ENCODE data around the gene CDK4. TPM values are rescaled to one million over a fixed set of nuclear protein-coding genes. Genes with fewer than 3 reads are reported as not detected.
A peak's percentile ranks its signal among the peaks of the same experiment; 100 is the strongest.

CDK4 gene
- total RNA-seq, 2 donors from 2014 or later, result 20.8 to 21.3 TPM

DNA sequence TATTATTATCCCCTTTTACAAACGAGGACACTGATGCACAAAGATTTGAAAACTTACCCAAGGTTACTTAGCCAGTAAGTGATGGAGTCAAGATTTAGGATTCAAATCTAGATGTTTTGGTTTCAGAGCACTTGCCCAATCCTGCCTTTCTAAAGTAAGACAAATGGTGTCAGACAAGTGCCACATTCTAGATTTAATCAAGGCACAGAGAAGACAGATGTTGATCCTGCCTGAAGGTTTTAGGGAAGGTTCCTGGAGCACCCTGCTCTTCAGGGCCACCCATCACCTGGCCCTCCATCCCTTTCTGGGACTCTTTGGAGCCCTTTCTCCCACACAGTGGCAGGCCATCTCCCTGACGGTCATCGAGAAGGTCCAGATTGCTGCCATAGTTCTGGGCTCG is 5.7 kb upstream of the CDK4 start:
- Mint-ChIP-seq H3K27me3 (no peaks in the 10 kb centered on the region), H3K4me3 (peak overlapping the region; percentile 15), H3K4me1 (peaks cover 47% of the 10 kb centered on the region), H3K36me3 (ENCODE audit: low read depth) (no peaks in the 10 kb centered on the region), H3K27ac (peak overlapping the region; percentile 71)
- no peak for ATAC-seq
- no peaks in the 10 kb centered on the region for H3K9me3 ChIP-seq (ENCODE audit: control insufficient read depth, low read length, poor library complexity, severe bottlenecking)
- DNase-seq, result no peak

DNA sequence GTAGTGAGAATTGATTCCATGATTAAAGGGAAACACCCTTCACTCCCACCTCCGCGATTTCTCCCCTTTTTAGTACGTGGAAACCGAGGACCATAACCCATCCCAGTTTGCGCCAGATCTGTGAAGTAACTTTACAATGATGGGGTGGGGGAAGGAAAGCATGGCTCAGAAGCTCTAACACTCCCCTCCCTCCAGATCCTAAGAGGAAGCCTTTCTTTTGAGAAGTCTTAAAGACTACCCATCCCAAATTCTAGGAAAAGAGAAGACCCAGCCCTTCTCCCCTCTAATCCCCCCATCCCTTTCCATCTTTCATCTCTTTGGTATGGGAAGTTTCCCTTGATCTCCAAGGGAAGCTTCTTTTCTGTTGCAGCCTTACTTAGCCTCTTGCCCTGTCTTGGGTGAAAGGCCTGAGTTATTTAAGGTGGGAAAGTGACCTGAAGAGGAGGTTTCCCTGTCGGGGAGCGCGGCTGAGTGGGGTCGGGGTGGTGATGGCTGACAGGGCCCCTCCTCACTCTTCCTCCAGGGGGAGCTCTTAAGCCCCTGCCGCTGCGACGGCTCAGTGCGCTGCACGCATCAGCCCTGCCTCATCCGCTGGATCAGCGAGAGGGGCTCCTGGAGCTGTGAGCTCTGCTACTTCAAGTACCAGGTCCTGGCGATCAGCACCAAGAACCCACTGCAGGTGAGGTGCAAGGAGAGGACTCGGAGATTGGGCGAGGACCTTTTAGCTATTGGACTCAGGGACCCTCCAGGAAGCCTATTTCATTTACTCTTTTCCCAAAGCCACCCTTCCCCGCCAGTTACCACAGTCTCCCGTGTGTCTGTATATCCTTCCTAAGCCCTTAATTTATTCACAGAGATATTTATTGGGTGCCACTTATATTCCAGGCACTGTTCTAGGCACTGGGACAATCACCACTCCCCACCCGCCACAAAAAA is 4.6 kb upstream of the CDK4 start:
- peaks cover 58% of the 10 kb centered on the region for H3K4me1 Mint-ChIP-seq

DNA sequence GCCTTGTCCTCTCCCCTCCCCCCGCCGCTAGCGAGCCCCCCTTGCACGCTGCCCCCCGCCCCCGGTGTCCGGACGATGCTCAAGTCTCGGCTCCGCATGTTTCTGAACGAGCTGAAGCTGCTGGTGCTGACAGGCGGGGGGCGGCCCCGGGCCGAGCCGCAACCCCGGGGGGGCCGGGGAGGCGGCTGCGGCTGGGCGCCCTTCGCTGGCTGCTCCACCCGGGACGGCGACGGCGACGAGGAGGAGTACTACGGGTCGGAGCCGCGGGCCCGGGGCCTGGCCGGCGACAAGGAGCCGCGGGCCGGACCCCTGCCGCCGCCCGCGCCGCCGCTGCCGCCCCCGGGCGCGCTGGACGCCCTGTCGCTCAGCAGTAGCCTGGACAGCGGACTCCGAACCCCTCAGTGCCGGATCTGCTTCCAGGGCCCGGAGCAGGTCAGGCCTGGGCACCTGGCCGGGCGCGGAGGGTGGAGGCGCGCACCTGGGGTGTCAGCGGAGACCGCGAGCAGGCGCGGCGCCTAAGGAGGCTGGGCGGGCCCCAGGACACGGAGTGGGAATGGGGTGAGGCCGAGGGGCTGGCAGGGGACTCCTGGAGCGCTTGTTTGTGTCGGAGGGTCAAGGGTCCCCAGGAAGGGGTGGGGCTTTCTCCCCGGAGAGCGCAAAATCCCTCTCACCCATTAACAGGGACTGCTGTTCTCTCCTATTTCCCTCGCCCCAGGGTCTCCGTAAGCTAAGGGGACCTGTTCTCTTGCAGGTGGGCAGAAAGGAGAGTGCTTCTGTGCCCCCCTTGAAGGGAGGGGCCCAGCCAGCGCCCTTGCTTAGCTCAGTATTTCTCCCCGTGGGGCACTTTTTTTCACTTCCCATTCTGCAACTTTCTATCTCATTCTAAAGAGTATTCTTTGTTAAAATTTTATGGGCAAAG is 3.6 kb upstream of the CDK4 start:
- Mint-ChIP-seq H3K4me3 (peak overlapping the region; percentile 92), H3K27me3 (no peaks in the 10 kb centered on the region), H3K4me1 (peaks cover 60% of the 10 kb centered on the region), H3K36me3 (ENCODE audit: low read depth) (no peaks in the 10 kb centered on the region), H3K27ac (peak overlapping the region; percentile 87)
- no peaks in the 10 kb centered on the region for H3K9me3 ChIP-seq (ENCODE audit: control insufficient read depth, low read length, poor library complexity, severe bottlenecking)
- peak; percentile 45 to 48 (median 48) for DNase-seq
- ATAC-seq, result no peak

More for the DNA sequence above, 4.6 kb upstream of the CDK4 start:
- Mint-ChIP-seq H3K27me3 (no peaks in the 10 kb centered on the region), H3K36me3 (ENCODE audit: low read depth) (no peaks in the 10 kb centered on the region), H3K27ac (peak overlapping the region; percentile 87), H3K4me3 (peak overlapping the region; percentile 92)
- DNase-seq, result peak; percentile 55 to 67 (median 61)
- ATAC-seq, result peak; percentile 18
- no peaks in the 10 kb centered on the region for H3K9me3 ChIP-seq (ENCODE audit: control insufficient read depth, low read length, poor library complexity, severe bottlenecking)

DNA sequence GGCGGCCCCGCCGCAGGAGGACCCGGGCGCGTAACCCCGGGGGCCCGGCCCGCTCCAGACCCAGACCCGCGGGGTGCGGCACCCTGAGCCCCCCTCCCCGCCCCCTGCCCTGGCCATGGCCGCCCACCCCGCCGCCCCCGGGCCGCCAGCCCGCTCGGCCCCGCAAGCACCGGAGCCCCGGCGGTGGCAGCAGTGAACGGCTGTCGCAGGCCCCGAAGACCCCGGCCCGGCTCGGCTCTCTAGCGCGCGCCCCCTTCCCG is 3.0 kb upstream of the CDK4 start:
- peak overlapping the region; percentile 93 for H3K4me3 Mint-ChIP-seq
- H3K36me3 Mint-ChIP-seq (ENCODE audit: low read depth), result no peaks in the 10 kb centered on the region
- H3K27me3 Mint-ChIP-seq, result no peaks in the 10 kb centered on the region
- H3K4me1 Mint-ChIP-seq, result peaks cover 59% of the 10 kb centered on the region
- DNase-seq, result no peak
- no peak for ATAC-seq
- peak overlapping the region; percentile 96 for H3K27ac Mint-ChIP-seq
- H3K9me3 ChIP-seq (ENCODE audit: control insufficient read depth, low read length, poor library complexity, severe bottlenecking), result no peaks in the 10 kb centered on the region

DNA sequence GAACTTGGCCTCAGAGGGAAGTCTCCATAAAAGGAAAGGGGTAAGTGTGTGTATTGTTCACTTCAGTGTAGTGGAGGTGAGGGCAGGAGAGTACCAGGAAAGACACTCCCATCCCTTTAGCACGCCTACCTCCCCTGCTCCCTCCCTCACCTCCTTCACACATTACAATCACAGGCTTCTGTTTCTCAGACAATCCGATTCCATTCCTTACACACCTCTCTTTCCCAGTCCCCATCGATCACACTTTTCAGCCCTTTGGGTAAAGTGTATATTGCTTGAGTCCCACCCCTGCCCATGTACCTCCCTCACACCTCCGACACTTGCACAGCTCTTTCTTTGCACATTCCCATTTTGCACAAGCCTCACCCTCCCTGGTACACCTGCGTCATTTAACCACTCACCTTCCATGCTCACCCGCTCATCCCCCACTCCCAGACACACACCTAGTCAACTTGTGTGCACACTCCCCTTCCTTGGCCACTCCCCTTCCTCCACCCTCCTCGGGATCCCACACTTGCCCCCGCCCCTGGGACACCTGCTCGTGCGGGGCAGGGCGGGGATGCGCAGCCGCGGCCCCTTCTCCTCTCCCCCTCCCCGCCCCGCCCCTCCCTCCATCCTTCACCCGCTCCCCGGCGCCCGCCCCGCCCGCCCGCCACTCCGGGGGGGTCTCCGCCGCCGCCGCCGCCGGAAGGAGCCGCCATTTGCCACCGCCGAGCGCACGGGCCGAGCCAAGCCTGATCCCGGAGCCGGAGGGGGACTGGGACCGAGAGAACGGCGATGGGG is 2.5 kb upstream of the CDK4 start, which contains the start of gene MARCHF9:
TSS of gene MARCHF9 (plus strand) at position 693 of the 783 bp plus-strand sequence. CDS start 426 bp downstream, outside the sequence.
- Mint-ChIP-seq H3K36me3 (ENCODE audit: low read depth) (no peaks in the 10 kb centered on the region), H3K4me1 (peaks cover 57% of the 10 kb centered on the region), H3K4me3 (peak within 1 kb of the TSS; percentile 93), H3K27me3 (no peaks in the 10 kb centered on the region), H3K27ac (peak within 1 kb of the TSS; percentile 96)
- DNase-seq (peak; percentile 79 to 88 (median 85)), ATAC-seq (peak; percentile 58)
- H3K9me3 ChIP-seq (ENCODE audit: control insufficient read depth, low read length, poor library complexity, severe bottlenecking), result no peaks in the 10 kb centered on the region

DNA sequence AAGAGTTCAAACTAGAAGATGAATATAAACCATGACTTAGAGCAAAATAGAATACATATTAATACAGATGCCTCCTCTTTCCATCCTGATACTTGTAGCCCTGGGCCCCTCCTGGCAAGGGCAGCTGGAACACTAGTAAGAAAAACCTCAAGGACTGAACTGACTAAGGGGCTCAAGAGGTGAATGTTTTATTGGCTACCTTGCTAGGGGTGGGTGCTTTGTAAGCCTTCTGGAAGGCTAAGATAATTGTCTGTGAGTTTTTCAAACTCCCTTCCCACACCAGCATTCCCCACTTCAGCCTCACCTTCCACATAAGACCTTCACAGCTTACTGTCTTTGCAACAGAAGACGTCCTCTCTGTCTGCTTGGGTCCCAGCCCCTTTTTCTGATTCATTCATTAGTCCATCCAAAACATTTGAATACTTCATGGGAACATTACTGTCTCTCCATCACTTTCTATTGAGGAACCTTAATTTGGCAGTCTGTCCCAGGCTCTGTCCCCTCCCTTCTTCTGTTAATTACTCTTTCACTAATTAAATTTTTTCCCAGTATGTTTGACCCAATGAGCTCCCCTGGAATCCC is 1.7 kb upstream of the CDK4 start:
- H3K4me3 Mint-ChIP-seq, result peak overlapping the region; percentile 93
- no peaks in the 10 kb centered on the region for H3K9me3 ChIP-seq (ENCODE audit: control insufficient read depth, low read length, poor library complexity, severe bottlenecking)
- no peaks in the 10 kb centered on the region for H3K36me3 Mint-ChIP-seq (ENCODE audit: low read depth)
- ATAC-seq (no peak), DNase-seq (no peak)
- peak overlapping the region; percentile 96 for H3K27ac Mint-ChIP-seq
- peaks cover 53% of the 10 kb centered on the region for H3K4me1 Mint-ChIP-seq
- H3K27me3 Mint-ChIP-seq, result no peaks in the 10 kb centered on the region

DNA sequence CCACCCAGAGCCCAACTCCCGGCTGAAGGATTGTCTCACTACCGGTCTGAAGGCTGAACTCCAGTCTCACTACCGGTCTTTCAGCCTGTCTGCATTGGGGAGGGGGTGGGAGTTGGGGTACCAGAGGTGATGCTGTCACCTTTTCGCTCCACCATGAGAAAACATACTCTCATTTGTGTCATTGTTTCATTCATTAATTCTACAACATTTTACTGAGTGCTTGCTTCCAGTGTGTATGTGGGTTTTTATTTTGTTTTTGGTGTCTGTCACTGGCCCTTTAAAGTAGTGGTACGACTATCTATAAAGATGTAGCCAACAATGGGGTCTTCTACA is 524 bp upstream of the CDK4 start:
- Mint-ChIP-seq H3K36me3 (ENCODE audit: low read depth) (no peaks in the 10 kb centered on the region), H3K27ac (peak overlapping the region; percentile 96), H3K4me3 (peak overlapping the region; percentile 94), H3K4me1 (peaks cover 50% of the 10 kb centered on the region), H3K27me3 (no peaks in the 10 kb centered on the region)
- H3K9me3 ChIP-seq (ENCODE audit: control insufficient read depth, low read length, poor library complexity, severe bottlenecking), result no peaks in the 10 kb centered on the region
- DNase-seq, result no peak
- ATAC-seq, result no peak

DNA sequence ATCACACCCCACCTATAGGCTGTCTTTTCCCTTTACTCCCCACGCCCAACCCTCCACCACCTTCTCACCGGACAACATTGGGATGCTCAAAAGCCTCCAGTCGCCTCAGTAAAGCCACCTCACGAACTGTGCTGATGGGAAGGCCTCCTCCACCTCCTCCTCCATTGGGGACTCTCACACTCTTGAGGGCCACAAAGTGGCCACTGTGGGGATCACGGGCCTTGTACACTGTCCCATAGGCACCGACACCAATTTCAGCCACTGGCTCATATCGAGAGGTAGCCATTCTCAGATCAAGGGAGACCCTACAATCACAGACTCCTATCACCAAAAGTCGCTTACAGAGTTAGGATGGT is 700 bp downstream of the CDK4 start:
- peak overlapping the region; percentile 94 for H3K4me3 Mint-ChIP-seq
- no peak for DNase-seq
- peak overlapping the region; percentile 96 for H3K27ac Mint-ChIP-seq
- no peaks in the 10 kb centered on the region for H3K9me3 ChIP-seq (ENCODE audit: control insufficient read depth, low read length, poor library complexity, severe bottlenecking)
- ATAC-seq, result no peak
- no peaks in the 10 kb centered on the region for H3K27me3 Mint-ChIP-seq
- H3K36me3 Mint-ChIP-seq (ENCODE audit: low read depth), result no peaks in the 10 kb centered on the region
- H3K4me1 Mint-ChIP-seq, result peaks cover 46% of the 10 kb centered on the region

DNA sequence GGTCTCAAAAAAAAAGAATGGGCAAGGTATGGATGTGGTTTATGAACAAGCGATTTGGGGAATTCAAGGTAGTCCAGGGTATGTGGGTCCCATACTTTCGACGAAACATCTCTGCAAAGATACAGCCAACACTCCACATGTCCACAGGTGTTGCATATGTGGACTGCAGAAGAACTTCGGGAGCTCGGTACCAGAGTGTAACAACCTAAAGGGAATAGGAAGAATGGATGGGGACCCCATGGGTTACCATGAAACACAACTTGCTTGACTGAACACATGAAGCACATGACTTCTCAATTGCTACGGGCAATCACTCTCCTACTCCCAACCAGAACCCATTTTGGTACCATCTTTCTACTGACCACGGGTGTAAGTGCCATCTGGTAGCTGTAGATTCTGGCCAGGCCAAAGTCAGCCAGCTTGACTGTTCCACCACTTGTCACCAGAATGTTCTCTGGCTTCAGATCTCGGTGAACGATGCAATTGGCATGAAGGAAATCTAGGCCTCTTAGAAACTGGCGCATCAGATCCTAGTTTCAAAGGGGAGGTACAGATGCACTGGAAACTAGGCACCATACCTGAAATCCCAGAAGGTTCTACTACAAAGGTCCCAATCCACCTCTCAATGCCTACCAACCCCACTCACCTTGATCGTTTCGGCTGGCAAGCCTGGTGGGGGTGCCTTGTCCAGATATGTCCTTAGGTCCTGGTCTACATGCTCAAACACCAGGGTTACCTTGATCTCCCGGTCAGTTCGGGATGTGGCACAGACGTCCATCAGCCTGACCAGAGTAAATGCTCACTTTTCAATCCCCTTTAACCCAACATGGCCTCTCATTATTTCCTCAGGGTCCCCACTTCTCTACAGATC is 1.3 kb downstream of the CDK4 start:
- no peaks in the 10 kb centered on the region for H3K9me3 ChIP-seq (ENCODE audit: control insufficient read depth, low read length, poor library complexity, severe bottlenecking)
- ATAC-seq (no peak), DNase-seq (no peak)
- Mint-ChIP-seq H3K27me3 (no peaks in the 10 kb centered on the region), H3K4me3 (peak overlapping the region; percentile 94), H3K27ac (peak overlapping the region; percentile 96), H3K36me3 (ENCODE audit: low read depth) (no peaks in the 10 kb centered on the region), H3K4me1 (peaks cover 48% of the 10 kb centered on the region)

DNA sequence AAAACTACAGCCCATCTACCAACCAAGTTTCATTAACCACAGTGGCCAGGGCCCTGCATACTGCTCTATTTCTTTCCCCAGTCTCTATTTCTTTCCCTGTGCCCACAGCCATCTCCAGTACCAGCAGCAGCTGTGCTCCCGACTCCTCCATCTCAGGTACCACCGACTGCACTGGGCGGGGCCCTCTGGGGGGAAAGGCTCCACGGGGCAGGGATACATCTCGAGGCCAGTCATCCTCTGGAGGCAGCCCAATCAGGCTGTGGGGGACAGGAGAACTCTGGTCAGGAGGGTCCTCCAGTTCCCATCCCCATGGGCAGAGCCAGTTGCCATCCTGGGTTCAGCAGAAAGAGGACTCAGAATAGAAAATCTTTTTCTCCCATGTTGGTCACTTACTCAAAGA is 3.0 kb downstream of the CDK4 start:
- DNase-seq (no peak), ATAC-seq (no peak)
- no peaks in the 10 kb centered on the region for H3K9me3 ChIP-seq (ENCODE audit: control insufficient read depth, low read length, poor library complexity, severe bottlenecking)
- Mint-ChIP-seq H3K4me3 (no peak overlapping the region), H3K4me1 (peaks cover 57% of the 10 kb centered on the region), H3K27me3 (no peaks in the 10 kb centered on the region), H3K27ac (no peak overlapping the region), H3K36me3 (ENCODE audit: low read depth) (no peaks in the 10 kb centered on the region)

DNA sequence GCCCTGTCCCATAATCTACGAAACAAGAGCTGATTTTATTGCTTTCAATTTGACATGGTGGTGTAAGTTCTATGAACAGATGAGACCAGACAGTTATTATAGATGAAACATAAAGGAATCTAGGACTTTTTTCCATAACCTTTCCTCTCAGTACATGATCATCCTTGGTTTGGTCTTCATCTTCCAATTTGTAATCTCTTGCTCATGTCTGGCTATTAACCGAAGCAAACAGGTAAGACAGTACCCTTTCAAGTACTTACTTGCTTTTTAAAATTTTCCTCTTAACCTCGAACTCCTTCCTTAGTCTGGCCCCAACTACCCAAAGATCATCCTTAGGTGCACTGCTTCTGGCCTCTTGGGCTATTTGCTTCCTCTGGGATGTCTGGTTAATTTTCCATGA is 6.1 kb downstream of the CDK4 start:
- ATAC-seq, result no peak
- Mint-ChIP-seq H3K27me3 (no peaks in the 10 kb centered on the region), H3K4me3 (peak overlapping the region; percentile 97), H3K27ac (peak overlapping the region; percentile 99), H3K4me1 (peaks cover 43% of the 10 kb centered on the region), H3K36me3 (ENCODE audit: low read depth) (no peaks in the 10 kb centered on the region)
- DNase-seq, result no peak
- no peaks in the 10 kb centered on the region for H3K9me3 ChIP-seq (ENCODE audit: control insufficient read depth, low read length, poor library complexity, severe bottlenecking)

DNA sequence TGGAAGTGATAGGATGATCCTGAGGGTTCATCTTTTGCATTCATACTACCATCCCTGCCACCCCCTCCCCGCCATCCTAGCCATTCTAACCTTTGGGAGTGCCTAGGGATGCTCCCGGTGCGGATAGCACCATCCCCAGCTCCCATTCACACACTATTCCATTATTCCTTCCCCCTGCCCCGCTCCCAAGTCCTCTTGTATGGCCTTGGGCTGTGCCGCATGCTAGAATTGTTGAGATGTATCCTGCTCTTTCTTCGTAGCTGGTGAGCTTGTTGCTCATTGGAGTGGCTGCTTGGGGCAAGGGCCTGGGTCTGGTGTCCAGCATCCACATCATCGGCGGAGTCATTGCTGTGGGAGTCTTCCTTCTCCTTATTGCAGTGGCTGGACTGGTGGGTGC is 6.6 kb downstream of the CDK4 start:
- Mint-ChIP-seq H3K4me1 (peaks cover 46% of the 10 kb centered on the region), H3K4me3 (peak overlapping the region; percentile 97), H3K27me3 (no peaks in the 10 kb centered on the region), H3K27ac (peak overlapping the region; percentile 99), H3K36me3 (ENCODE audit: low read depth) (no peaks in the 10 kb centered on the region)
- no peak for DNase-seq
- ATAC-seq, result no peak
- no peaks in the 10 kb centered on the region for H3K9me3 ChIP-seq (ENCODE audit: control insufficient read depth, low read length, poor library complexity, severe bottlenecking)
